ENCODE results near the gene MSRB2. TPM values are rescaled to one million over a fixed set of nuclear protein-coding genes. Genes with fewer than 3 reads are reported as not detected.

The MSRB2 gene
- total RNA-seq, 6 experiments from 2014 or later, result 15.3 to 40.2 (median 31.7) TPM

- DNase-seq (no peak), ATAC-seq (no peak)
- H3K9me3 ChIP-seq, result no peaks in the 10 kb centered on the region
- H3K27ac ChIP-seq, result no peak overlapping the region
- H3K4me1 ChIP-seq, result no peaks in the 10 kb centered on the region
- WGBS (ENCODE audit: insufficient coverage, low coverage, low lambda C conversion rate, missing lambda C conversion rate), result 85% methylated on average over 3 of the region's 3 CpGs
- no peaks in the 10 kb centered on the region for H3K36me3 ChIP-seq
- no peak for TF ChIP-seq POLR2A (IDR thresholded peaks at IDR 0.05)
- no peak for TF ChIP-seq CTCF (IDR thresholded peaks at IDR 0.05)
- intact Hi-C loops (cut with DNase I), result no loop called here
- H3K4me3 ChIP-seq, result no peak overlapping the region
- no peaks in the 10 kb centered on the region for H3K27me3 ChIP-seq
Measured at GRCh38 chr10:23051278-23051677, 44.1 kb upstream of the MSRB2 start.

- no peak for TF ChIP-seq POLR2A (IDR thresholded peaks at IDR 0.05)
- TF ChIP-seq CTCF (IDR thresholded peaks at IDR 0.05), result no peak
- DNase-seq, result no peak
- Histone ChIP-seq H3K36me3 (no peaks in the 10 kb centered on the region), H3K9me3 (no peaks in the 10 kb centered on the region), H3K27me3 (no peaks in the 10 kb centered on the region), H3K27ac (no peak overlapping the region), H3K4me1 (no peaks in the 10 kb centered on the region), H3K4me3 (no peak overlapping the region)
- no peak for ATAC-seq
- intact Hi-C loops (cut with DNase I), result no loop called here
- 77% methylated on average over 5 of the region's 5 CpGs for WGBS (ENCODE audit: insufficient coverage, low coverage, low lambda C conversion rate, missing lambda C conversion rate)
Measured at GRCh38 chr10:23051855-23052331, 43.5 kb upstream of the MSRB2 start.

- no peak for TF ChIP-seq POLR2A (IDR thresholded peaks at IDR 0.05)
- ATAC-seq (no peak), DNase-seq (no peak)
- Histone ChIP-seq H3K4me1 (no peaks in the 10 kb centered on the region), H3K9me3 (no peaks in the 10 kb centered on the region), H3K27me3 (no peaks in the 10 kb centered on the region), H3K4me3 (no peak overlapping the region), H3K36me3 (no peaks in the 10 kb centered on the region), H3K27ac (no peak overlapping the region)
- 40% methylated on average over 1 of the region's 1 CpG for WGBS (ENCODE audit: insufficient coverage, low coverage, low lambda C conversion rate, missing lambda C conversion rate)
- intact Hi-C loops (cut with DNase I), result no loop called here
Measured at GRCh38 chr10:23053036-23053435, 42.3 kb upstream of the MSRB2 start.

GRCh38 chr10:23055424-23056185 lies 39.8 kb upstream of the MSRB2 start:
- Histone ChIP-seq H3K4me1 (no peaks in the 10 kb centered on the region), H3K9me3 (no peaks in the 10 kb centered on the region), H3K27ac (no peak overlapping the region), H3K36me3 (no peaks in the 10 kb centered on the region), H3K4me3 (no peak overlapping the region), H3K27me3 (no peaks in the 10 kb centered on the region)
- WGBS (ENCODE audit: insufficient coverage, low coverage, low lambda C conversion rate, missing lambda C conversion rate), result 56% methylated on average over 7 of the region's 7 CpGs
- DNase-seq (no peak), ATAC-seq (no peak)
- intact Hi-C loops (cut with DNase I), result no loop called here
- no peak for TF ChIP-seq CTCF (IDR thresholded peaks at IDR 0.05)
- no peak for TF ChIP-seq POLR2A (IDR thresholded peaks at IDR 0.05)

- Histone ChIP-seq H3K4me1 (no peaks in the 10 kb centered on the region), H3K27ac (no peak overlapping the region), H3K27me3 (no peaks in the 10 kb centered on the region), H3K36me3 (no peaks in the 10 kb centered on the region), H3K9me3 (no peaks in the 10 kb centered on the region), H3K4me3 (no peak overlapping the region)
- intact Hi-C loops (cut with DNase I), result no loop called here
- WGBS (ENCODE audit: insufficient coverage, low coverage, low lambda C conversion rate, missing lambda C conversion rate), result 71% methylated on average over 3 of the region's 3 CpGs
- TF ChIP-seq CTCF (IDR thresholded peaks at IDR 0.05) (no peak), POLR2A (IDR thresholded peaks at IDR 0.05) (no peak)
- no peak for ATAC-seq
- no peak for DNase-seq
Measured at GRCh38 chr10:23056186-23056579, 39.2 kb upstream of the MSRB2 start.
